NT2/D1 (cell line): ENCODE results near the gene EVI2B.

ENCODE experiments used
- SUZ12 ChIP-seq: IDR thresholded peaks from 2 replicates; pipeline ENCODE4 v1.6.1; 2011; ENCODE audit not compliant: insufficient read length, insufficient read depth; ENCODE audit errors: extremely low read depth
- YY1 ChIP-seq: IDR thresholded peaks from 2 replicates; pipeline ENCODE4 v1.6.1; 2011; ENCODE audit not compliant: insufficient read length, insufficient read depth
- ZNF274 ChIP-seq: IDR thresholded peaks from 2 replicates; pipeline ENCODE4 v1.6.1; 2011; ENCODE audit warnings: mild to moderate bottlenecking, low read depth, low read length

- TF ChIP-seq ZNF274 (no peak), YY1 (no peak), SUZ12 (no peak)
Observed at GRCh38 chr17:31296142-31296541, 17.7 kb downstream of the EVI2B start.
